Ishikawa (cell line): ENCODE data around the gene FAM149B1.
A peak's percentile ranks its signal among the peaks of the same experiment; 100 is the strongest.

Source experiments
- CEBPB ChIP-seq: IDR thresholded peaks from 2 replicates; pipeline ENCODE4 v1.6.1; 2012
- CREB1 ChIP-seq: IDR thresholded peaks from 2 replicates; pipeline ENCODE4 v1.6.1; 2012; ENCODE audit warnings: low read depth
- EGR1 ChIP-seq: IDR thresholded peaks from 2 replicates; pipeline ENCODE4 v1.6.1; 2012
- EP300 ChIP-seq: IDR thresholded peaks from 2 replicates; pipeline ENCODE4 v1.6.1; 2012; ENCODE audit warnings: borderline replicate concordance
- FOXM1 ChIP-seq: IDR thresholded peaks from 2 replicates; pipeline ENCODE4 v1.6.1; 2012; ENCODE audit warnings: low read depth, borderline replicate concordance
- MAX ChIP-seq: IDR thresholded peaks from 2 replicates; pipeline ENCODE4 v1.6.1; 2012
- NFIC ChIP-seq: IDR thresholded peaks from 2 replicates; pipeline ENCODE4 v1.6.1; 2012
- RAD21 ChIP-seq: IDR thresholded peaks from 2 replicates; pipeline ENCODE4 v1.6.1; 2012; ENCODE audit warnings: low read depth
- REST ChIP-seq: IDR thresholded peaks from 2 replicates; pipeline ENCODE4 v1.6.1; 2012; ENCODE audit warnings: low read depth, mild to moderate bottlenecking
- TAF1 ChIP-seq: IDR thresholded peaks from 2 replicates; pipeline ENCODE4 v1.6.1; 2012; ENCODE audit warnings: low read depth, mild to moderate bottlenecking
- TCF12 ChIP-seq: IDR thresholded peaks from 2 replicates; pipeline ENCODE4 v1.6.1; 2012; ENCODE audit warnings: low read depth
- TEAD4 ChIP-seq: IDR thresholded peaks from 2 replicates; pipeline ENCODE4 v1.6.1; 2012
- USF1 ChIP-seq: IDR thresholded peaks from 2 replicates; pipeline ENCODE4 v1.6.1; 2012
- YY1 ChIP-seq: IDR thresholded peaks from 2 replicates; pipeline ENCODE4 v1.6.1; 2012; ENCODE audit warnings: low read depth
- ZBTB7A ChIP-seq: IDR thresholded peaks from 2 replicates; pipeline ENCODE4 v1.6.1; 2012; ENCODE audit warnings: low read depth

Gene FAM149B1

GRCh38 chr10:73167783-73168464 lies at the start of gene FAM149B1, which contains the start of gene ECD:
FAM149B1 (plus strand) TSS chr10:73168119; CDS start chr10:73168340, 221 bp downstream.
ECD (minus strand) TSS chr10:73168008; CDS start chr10:73163937, 4,071 bp downstream.
- TF ChIP-seq MAX (peak; percentile 29), TCF12 (peak; percentile 65; the same call in 1 of the 2 replicates), NFIC (peak; percentile 34; the same call in 1 of the 2 replicates), RAD21 (no peak), CEBPB (0 out of 2 replicates have a peak, but pooled peaks have one; percentile 16), TAF1 (peak; percentile 86), EGR1 (peak; percentile 65; the same call in 1 of the 2 replicates), YY1 (0 out of 2 replicates have a peak, but pooled peaks have one; percentile 52), CREB1 (peak; percentile 100), ZBTB7A (peak; percentile 63; the same call in 1 of the 2 replicates), FOXM1 (no peak), REST (no peak)

GRCh38 chr10:73119457-73119856 lies 48.5 kb upstream of the FAM149B1 start:
- no peak for TF ChIP-seq YY1
- no peak for TF ChIP-seq TAF1
- TF ChIP-seq REST, result no peak
- no peak for TF ChIP-seq USF1
- no peak for TF ChIP-seq EGR1
- no peak for TF ChIP-seq CREB1
- no peak for TF ChIP-seq TEAD4
- TF ChIP-seq FOXM1, result no peak
- no peak for TF ChIP-seq EP300
- no peak for TF ChIP-seq RAD21
- no peak for TF ChIP-seq CEBPB
- no peak for TF ChIP-seq NFIC
- TF ChIP-seq MAX, result no peak
- no peak for TF ChIP-seq ZBTB7A
- TF ChIP-seq TCF12, result no peak

GRCh38 chr10:73119952-73120351 lies 48.0 kb upstream of the FAM149B1 start:
- TF ChIP-seq CREB1 (no peak), FOXM1 (no peak), NFIC (no peak)

GRCh38 chr10:73126343-73126742 lies 41.6 kb upstream of the FAM149B1 start:
- TF ChIP-seq RAD21 (no peak), YY1 (no peak), FOXM1 (no peak), USF1 (no peak), EGR1 (no peak), MAX (no peak)

- TF ChIP-seq YY1 (no peak), EGR1 (no peak), TAF1 (no peak), TCF12 (no peak), REST (no peak), MAX (no peak), EP300 (no peak), ZBTB7A (no peak), RAD21 (no peak), USF1 (no peak), CEBPB (no peak)
Measured at GRCh38 chr10:73131301-73131700, 36.6 kb upstream of the FAM149B1 start.
